Measurements from ENCODE around the gene NAA15.
"Not testable (repeated sequence)": the region's sequence is repeated elsewhere in the genome, so short reads cannot be mapped to it uniquely, and the experiment has no call there.

Gene NAA15

DNA sequence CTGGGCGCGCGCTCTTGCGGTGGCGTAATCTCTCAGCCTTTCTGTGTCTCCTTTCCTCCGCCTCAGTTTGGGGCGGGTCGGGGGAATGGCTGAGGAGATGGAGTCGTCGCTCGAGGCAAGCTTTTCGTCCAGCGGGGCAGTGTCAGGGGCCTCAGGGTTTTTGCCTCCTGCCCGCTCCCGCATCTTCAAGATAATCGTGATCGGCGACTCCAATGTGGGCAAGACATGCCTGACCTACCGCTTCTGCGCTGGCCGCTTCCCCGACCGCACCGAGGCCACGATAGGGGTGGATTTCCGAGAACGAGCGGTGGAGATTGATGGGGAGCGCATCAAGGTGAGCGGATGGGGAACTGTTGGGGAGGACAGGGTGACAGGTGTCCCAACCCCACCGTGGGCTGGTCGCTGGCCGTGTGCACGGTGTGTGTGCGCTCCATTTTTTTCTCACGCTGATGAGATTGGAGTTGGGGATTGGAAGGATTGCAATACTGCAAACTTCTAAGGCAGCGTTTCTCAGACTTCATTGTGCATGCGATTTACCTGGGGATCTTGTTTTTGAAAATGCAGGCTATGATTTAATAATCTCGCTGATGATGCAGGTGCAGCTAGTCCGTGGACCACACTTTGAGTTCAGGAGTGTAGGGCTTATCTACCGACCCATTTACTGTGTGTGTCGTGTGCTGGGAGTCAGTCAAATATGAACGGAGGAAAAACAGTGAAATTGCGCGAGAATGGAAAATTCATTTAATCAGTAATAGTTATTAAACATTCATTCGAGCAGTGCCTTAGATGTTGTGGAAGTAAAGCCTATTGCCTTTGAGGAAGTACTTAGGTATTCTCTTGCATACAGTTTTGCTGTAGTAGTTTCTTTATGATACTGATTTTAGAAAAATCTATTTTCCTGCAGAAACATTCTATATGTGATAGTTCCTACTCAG is 153.1 kb downstream of the NAA15 start, which contains the start of gene RAB33B:
Gene RAB33B (plus strand): TSS at position 11 of the 935 bp plus-strand sequence. CDS start 75 bp downstream, at position 86.
- no peak for DNase-seq

DNA sequence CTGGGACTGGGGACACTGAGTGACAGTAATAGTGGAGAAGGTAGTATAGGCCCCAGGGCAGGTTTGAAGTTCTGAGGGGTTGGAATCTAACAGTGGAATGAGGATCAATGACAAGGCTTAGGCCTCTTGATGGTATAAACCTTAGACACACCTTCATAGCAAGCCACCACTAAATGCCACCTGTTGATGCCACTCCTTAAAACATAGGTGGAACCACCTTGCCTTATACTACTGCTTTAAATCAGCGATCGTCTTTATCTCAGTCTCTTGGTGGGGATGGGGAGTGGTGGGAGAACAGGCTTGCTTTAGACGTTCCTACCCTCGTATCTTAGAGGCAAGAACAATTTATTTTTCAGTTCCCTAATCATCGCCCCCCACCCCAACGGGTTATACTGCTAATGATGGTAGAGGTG is 153.8 kb downstream of the NAA15 start:
- DNase-seq: no peak

DNA sequence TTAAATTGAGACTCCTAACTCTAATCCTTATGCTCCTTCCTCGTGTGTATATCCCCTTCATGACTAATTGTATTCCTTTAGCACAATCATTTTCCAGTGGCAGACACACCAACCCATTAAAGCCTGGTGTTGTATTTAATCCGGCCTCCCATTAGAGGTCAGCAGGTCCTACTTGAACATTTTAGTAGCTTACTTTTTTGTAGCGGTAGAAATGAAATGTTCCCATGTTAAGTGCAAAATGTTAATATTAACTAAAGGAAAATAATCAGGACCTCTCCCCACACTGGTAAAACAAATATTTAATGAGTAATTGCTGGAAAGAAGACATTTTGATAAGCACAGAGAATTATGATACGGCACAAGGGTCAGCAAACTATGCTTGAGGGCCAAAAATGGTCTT is 156.0 kb downstream of the NAA15 start:
- no peak for DNase-seq

DNA sequence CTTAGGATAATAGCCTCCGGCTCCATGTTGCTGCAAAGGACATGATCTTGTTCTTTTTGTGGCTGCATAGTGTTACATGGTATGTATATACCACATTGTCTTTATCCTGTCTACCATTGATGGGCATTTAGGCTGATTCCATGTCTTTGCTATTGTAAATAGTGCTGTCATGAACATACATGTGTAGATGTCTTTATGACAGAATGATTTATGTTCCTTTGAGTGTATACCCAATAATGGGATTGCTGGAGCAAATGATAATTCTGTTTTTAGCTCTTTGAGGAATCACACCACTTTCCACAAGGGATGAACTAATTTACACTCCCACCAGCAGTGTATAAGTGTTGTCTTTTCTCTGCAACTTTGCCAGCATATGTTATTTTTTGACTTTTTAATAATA is 157.2 kb downstream of the NAA15 start:
- DNase-seq: no peak

DNA sequence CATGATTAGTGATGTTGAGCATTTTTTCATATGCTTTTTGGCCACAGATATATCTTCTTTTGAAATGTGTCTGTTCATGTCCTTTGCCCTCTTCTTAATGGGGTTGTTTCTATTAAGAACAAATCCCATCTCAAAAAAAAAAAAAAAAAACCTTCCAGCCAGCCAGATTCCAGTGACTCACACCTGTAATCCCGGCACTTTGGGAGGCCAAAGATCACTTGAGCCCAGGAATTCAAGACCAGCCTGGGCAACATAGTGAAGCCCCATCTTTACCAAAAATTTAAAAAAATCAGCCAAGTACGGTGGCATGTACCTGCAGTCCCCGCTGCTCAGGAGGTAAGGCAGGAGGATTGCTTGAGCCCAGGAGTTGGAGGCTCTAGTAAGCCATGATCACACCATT is 157.7 kb downstream of the NAA15 start:
- no peak for DNase-seq

DNA sequence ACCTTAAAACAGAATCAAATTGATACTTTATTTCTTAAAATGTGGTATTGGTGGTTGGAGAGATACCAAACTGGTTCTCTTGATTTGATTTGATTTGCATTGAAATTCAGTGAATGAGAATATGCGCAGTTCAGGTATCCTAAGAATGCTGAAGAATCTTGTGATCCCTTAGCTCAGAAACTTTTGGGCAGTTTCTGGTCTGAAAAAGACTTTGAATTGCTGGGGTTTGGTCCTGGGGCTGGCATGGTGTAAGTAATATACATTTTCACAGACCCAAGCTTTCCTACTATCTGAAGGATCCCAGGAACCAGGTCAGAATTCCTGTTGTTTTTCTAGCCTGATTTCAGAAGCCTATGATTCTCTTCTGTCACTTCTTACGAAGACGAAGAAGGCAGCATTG is 159.3 kb downstream of the NAA15 start:
- no peak for DNase-seq

DNA sequence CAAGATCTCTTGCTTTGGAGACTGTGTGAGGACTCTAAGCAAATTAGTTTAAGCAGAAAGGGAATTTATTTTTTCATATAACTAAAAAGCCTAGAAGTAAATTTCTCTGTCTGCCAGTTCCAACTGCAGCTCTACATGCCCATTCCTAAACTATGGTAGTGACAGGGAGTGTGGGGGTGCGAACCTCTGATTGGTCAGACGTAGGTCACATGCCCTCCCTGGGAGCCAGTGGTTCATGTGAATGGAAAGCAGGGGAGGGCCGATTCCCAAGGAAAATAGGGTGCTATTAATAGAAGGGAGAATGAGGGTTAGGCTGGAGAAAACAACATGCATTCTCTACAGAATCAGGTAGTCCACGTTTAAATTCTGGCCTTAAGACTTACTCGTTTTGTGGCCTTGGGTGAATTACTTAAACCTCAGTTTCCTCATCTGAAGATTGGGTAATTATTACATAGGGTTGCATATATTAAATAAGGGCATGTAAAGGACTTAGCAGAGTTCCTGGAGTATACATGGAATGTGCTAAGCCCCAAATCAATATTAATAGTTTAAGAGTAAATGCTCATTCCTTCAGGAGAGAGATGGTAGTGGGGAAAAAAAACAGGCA is 159.8 kb downstream of the NAA15 start:
- no peak for DNase-seq

DNA sequence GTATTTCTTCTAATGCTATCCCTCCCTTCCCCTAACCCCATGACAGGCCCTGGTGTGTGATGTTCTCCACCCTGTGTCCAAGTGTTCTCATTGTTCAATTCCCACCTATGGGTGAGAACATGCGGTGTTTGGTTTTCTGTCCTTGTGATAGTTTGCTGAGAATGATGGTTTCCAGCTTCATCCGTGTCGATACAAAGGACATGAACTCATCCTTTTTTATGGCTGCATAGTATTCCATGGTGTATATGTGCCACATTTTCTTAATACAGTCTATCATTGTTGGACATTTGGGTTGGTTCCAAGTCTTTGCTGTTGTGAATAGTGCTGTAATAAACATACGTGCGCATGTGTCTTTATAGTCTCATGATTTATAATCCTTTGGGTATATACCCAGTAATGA is 163.2 kb downstream of the NAA15 start:
- DNase-seq: not testable (repeated sequence)

DNA sequence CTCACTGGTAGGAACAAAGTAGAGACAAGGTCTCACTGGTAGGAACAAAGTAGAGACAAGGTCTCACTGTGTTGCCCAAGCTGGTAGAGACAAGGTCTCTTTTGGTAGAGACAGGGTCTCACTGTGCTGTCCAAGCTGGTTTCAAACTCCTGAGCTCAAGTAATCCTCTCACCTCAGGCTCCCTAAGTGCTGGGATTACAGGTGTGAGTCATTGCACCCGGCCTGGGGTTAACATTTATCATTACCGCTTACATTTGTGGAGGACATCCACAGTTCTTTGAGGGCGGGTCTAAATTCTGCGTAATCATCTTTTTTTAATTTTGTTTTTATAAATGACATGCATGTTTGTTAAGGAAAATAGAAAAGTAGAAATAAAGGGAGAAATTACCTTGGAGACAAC is 164.6 kb downstream of the NAA15 start:
- no peak for DNase-seq

DNA sequence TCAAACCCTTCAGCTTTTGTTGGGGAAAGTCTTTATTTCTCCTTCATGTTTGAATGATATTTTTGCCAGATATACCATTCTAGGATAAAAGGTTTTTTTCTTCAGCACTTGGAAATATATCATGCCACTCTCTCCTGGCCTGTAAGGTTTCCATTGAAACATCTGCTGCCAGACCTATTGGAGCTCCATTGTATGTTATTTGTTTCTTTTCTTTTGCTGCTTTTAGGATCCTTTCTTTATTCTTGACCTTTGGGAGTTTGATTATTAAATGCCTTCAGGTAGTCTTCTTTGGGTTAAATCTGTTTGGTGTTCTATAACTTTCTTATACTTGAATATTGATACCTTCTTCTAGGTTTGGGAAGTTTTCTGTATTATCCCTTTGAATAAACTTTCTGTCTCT is 167.5 kb downstream of the NAA15 start:
- DNase-seq: not testable (repeated sequence)

DNA sequence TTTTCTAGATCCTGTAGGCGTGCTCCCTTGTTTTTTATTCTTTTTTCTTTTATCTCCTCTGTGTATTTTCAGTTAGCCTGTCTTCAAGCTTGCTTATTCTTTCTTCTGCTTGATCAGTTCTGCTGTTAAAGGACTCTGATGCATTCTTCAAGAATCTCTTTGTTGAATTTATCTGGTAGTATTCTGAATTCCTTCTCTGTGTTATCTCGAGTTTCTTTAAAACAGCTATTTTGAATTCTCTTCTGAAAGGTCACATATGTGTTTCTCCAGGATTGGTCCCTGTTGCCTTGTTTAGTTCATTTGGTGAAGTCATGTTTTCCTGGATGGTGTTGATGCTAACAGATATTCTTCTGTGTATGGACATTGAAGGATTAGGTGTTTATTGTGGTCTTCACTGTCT is 167.9 kb downstream of the NAA15 start:
- no peak for DNase-seq

Data from NCI-H446 treated with DMSO at 0.1 percent for 48 hours (cell line).